Adipocyte (in vitro differentiated cells): Measurements from ENCODE around the gene AHCYL2.
"Not testable (repeated sequence)": the region's sequence is repeated elsewhere in the genome, so short reads cannot be mapped to it uniquely, and the experiment has no call there.

Experiments used
- DNase-seq: peaks from one replicate; pipeline ENCODE4 v3.0.0-alpha.2; 2015; ENCODE audit warnings: low read depth
- H3K27me3 ChIP-seq: replicated peaks from 2 replicates; pipeline ENCODE4 v1.7.0; 2013; ENCODE audit warnings: mild to moderate bottlenecking, low read length, moderate library complexity; ENCODE audit not compliant: control insufficient read depth, insufficient read depth
- H3K36me3 ChIP-seq: 2 replicates; pipeline ENCODE4 v1.7.0; 2013; ENCODE audit warnings: low read length, mild to moderate bottlenecking, moderate library complexity; ENCODE audit not compliant: control insufficient read depth, insufficient read depth, severe bottlenecking
- H3K4me1 ChIP-seq: 2 replicates; pipeline ENCODE4 v1.7.0; 2013; ENCODE audit warnings: mild to moderate bottlenecking, low read length, moderate library complexity; ENCODE audit not compliant: control insufficient read depth, insufficient read depth
- H3K4me3 ChIP-seq: 2 replicates; pipeline ENCODE4 v1.7.0; 2013; ENCODE audit warnings: mild to moderate bottlenecking, low read length, moderate library complexity
- H3K9ac ChIP-seq: 2 replicates; pipeline ENCODE4 v1.7.0; 2013; ENCODE audit warnings: mild to moderate bottlenecking, low read length, moderate library complexity
- H3K9me3 ChIP-seq: 2 replicates; pipeline ENCODE4 v1.7.0; 2013; ENCODE audit warnings: mild to moderate bottlenecking, low read length, moderate library complexity; ENCODE audit not compliant: control insufficient read depth

Gene AHCYL2

DNA sequence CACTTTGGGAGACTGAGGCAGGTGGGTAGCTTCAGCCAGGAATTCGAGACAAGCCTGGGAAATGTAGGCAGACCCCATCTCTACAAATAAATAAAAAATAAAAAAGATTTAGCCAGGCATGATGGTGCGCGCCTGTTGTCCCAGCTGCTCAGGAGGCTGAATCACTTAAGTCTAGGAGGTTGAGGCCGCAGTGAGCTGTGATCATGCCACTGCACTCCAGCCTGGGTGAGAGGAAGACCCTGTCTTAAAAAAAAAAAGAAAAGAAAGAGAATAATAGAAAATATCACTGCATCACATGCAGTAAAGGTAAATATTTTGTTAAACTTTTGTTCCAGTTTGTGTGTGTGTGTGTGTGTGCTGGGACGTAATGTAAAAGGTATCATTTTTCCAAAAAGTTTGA lies 212.4 kb downstream of the AHCYL2 start:
- Histone ChIP-seq H3K27me3 (peaks cover 20% of the 10 kb centered on the region), H3K9ac (no peak overlapping the region), H3K4me3 (no peak overlapping the region), H3K4me1 (peaks cover 12% of the 10 kb centered on the region), H3K9me3 (no peaks in the 10 kb centered on the region), H3K36me3 (no peaks in the 10 kb centered on the region)
- DNase-seq: no peak

GRCh38 chr7:129438281-129438838 lies 213.5 kb downstream of the AHCYL2 start:
- H3K36me3 ChIP-seq: no peaks in the 10 kb centered on the region
- H3K4me1 ChIP-seq: peaks cover 10% of the 10 kb centered on the region
- no peak overlapping the region for H3K9ac ChIP-seq
- H3K27me3 ChIP-seq: peaks cover 12% of the 10 kb centered on the region
- H3K4me3 ChIP-seq: no peak overlapping the region
- no peak for DNase-seq
- H3K9me3 ChIP-seq: no peaks in the 10 kb centered on the region

GRCh38 chr7:129438839-129439651 lies 214.2 kb downstream of the AHCYL2 start:
- no peak overlapping the region for H3K4me3 ChIP-seq
- no peaks in the 10 kb centered on the region for H3K36me3 ChIP-seq
- peaks cover 6% of the 10 kb centered on the region for H3K4me1 ChIP-seq
- H3K9me3 ChIP-seq: no peaks in the 10 kb centered on the region
- H3K9ac ChIP-seq: no peak overlapping the region
- peaks cover 10% of the 10 kb centered on the region for H3K27me3 ChIP-seq
- peak; percentile 28 for DNase-seq

DNA sequence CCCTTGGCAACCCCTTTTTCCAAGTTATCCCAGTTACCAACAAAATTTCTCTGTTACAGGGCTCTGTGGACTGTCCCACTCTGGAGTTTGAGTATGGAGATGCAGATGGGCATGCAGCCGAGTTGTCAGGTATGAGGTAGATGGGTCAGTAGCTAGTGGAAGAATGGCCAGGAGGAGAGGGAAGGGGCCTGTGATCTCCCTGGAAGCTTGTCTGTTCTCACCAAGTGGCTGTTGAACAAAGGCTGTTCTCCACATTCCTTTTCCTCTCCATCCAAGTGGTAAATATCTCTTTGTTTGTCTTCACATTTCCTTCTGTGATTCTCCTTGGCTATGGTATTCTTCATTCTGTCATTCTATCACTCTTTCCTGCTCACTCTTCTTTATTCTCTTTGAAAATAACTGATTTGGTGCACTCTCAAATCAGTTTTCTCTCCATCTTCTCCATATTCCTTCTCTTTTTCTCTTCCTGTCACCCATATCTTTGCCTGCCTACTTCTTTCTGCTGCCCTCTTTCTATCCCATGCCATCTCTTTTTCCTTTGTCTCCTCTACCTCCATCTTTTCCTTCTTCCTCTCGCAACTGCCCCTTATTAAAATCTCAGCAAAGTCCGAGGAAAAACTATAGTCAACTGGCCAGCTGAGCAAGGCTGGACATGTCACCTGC lies 215.3 kb downstream of the AHCYL2 start:
- peaks cover 9% of the 10 kb centered on the region for H3K27me3 ChIP-seq
- H3K4me3 ChIP-seq: no peak overlapping the region
- H3K36me3 ChIP-seq: no peaks in the 10 kb centered on the region
- no peak for DNase-seq
- no peaks in the 10 kb centered on the region for H3K9me3 ChIP-seq
- H3K4me1 ChIP-seq: peaks cover 4% of the 10 kb centered on the region
- no peak overlapping the region for H3K9ac ChIP-seq

DNA sequence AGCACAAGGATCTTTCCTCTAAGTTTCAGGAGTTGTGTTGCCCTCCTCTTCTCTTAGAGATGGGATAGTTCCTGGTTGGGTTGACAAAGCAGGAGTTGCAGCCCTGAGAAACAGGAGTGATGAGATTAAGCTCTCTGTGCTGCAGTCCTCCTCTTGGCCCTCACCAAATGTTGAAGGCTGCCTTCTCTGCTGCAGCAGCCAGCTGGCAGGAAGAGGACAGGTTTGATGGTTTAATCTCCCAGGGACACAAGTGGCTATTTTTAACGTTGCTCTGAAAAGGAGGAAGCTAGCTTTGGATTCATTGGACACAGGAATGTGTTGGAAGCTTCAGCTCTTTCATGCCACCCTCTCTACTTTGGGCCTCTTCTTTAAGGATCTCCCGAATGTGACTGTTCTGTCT lies 218.8 kb downstream of the AHCYL2 start:
- no peak overlapping the region for H3K9ac ChIP-seq

DNA sequence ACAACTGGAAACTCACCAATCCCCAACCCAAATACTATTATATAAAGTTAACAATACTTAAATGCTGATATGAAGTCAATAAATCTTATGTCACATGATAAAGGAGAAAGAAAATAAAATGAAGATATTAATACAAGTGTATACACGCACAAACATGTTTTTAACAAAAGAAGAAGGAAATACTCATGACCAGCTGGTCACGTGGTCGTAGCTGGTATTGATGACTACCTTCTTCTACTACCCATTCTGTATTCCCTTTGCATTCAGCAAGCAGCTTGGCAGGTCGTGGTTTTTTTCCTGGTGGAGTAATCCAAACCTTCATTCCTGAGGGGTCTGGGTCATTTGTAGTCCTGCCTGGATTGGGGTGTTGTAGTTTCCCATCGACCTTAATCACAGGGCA lies 219.9 kb downstream of the AHCYL2 start:
- H3K4me3 ChIP-seq, H3K36me3 ChIP-seq, H3K9ac ChIP-seq, DNase-seq, H3K27me3 ChIP-seq, H3K4me1 ChIP-seq: not testable (repeated sequence)
- peaks cover 17% of the 10 kb centered on the region for H3K9me3 ChIP-seq

More for the DNA sequence above, 218.8 kb downstream of the AHCYL2 start:
- Histone ChIP-seq H3K4me1 (peaks cover 2% of the 10 kb centered on the region), H3K36me3 (no peaks in the 10 kb centered on the region), H3K4me3 (no peak overlapping the region), H3K27me3 (no peaks in the 10 kb centered on the region), H3K9me3 (peaks cover 6% of the 10 kb centered on the region)
- DNase-seq: no peak

GRCh38 chr7:129446925-129447324 lies 222.1 kb downstream of the AHCYL2 start:
- not testable (repeated sequence) for DNase-seq, H3K4me1 ChIP-seq

DNA sequence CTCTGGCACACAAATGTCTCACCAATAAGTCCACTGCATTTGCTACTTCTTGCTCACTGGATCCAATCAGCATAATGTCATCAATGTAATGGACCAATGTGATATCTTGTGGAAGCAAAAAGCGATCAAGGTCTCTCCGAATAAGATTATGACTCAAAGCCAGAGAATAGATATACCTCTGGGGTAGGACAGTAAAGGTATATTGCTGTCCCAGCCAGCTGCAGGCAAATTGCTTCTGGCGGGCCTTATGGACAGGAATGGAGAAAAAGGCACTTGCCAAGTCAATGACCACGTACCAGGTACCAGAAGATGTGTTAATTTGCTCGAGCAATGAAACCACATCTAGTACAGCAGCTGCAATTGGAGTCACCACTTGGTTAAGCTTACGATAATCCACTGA lies 222.6 kb downstream of the AHCYL2 start:
- not testable (repeated sequence) for H3K36me3 ChIP-seq, H3K4me3 ChIP-seq, DNase-seq, H3K9ac ChIP-seq, H3K27me3 ChIP-seq, H3K4me1 ChIP-seq
- H3K9me3 ChIP-seq: peaks cover 17% of the 10 kb centered on the region

More at GRCh38 chr7:129446925-129447324, 222.1 kb downstream of the AHCYL2 start:
- H3K27me3 ChIP-seq, H3K9ac ChIP-seq, H3K36me3 ChIP-seq, H3K4me3 ChIP-seq: not testable (repeated sequence)
- peaks cover 17% of the 10 kb centered on the region for H3K9me3 ChIP-seq

DNA sequence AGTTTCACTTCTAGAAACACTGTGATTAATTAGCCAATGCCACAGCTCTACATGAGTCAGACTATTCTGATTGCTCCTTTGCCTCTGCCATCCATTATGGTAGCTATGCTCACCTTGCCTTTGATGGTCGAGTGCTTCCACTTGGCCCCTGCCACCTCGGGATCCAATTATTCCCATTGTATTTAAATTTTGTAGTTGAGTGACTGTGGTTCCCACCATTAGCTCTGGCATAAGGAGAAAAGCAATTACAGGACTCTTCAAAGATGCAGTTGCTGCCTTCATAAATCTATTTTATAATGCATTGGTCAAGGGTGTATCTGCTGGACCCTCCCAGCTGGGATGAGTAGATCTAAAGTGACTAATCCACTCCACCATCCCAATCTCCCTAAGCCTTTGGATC lies 223.8 kb downstream of the AHCYL2 start:
- not testable (repeated sequence) for H3K4me1 ChIP-seq, H3K36me3 ChIP-seq, DNase-seq, H3K27me3 ChIP-seq, H3K9ac ChIP-seq, H3K4me3 ChIP-seq
- peaks cover 17% of the 10 kb centered on the region for H3K9me3 ChIP-seq

- no peaks in the 10 kb centered on the region for H3K36me3 ChIP-seq
- no peak overlapping the region for H3K4me3 ChIP-seq
- no peaks in the 10 kb centered on the region for H3K27me3 ChIP-seq
These were observed 225.5 kb downstream of the AHCYL2 start for GRCh38 chr7:129450295-129450694.

DNA sequence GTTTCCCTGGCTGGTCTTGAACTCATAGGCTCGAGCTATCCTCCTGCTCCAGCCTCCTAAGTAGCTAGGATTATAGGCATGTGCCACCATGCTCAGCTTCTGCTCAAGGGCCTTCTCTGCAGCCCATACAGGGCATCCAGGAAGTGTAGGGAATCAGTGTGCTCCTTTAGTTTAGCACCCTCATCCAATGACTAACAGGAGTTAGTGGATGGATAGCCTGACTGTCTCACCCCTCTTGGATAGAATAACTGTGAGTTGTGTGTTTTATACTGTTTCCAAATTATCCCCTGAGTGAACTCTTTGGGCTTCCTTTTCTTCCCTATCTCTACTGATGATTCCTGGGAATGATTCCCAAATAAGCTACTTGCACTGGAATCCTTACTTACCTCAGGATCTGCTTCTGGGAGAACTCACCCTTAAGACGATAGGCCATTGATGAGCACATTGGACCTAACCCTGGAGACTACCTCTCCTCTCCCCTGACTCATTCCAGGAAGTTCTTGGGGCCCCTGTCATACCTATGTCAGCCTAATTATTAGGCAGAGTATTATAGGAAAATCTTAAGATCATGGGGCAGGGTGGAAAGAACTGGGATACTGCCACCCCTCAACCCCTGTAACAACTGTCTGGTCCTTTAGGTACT lies 227.9 kb downstream of the AHCYL2 start:
- Histone ChIP-seq H3K9me3 (peaks cover 17% of the 10 kb centered on the region), H3K36me3 (no peaks in the 10 kb centered on the region)

More at GRCh38 chr7:129450295-129450694, 225.5 kb downstream of the AHCYL2 start:
- no peak for DNase-seq
- Histone ChIP-seq H3K4me1 (no peaks in the 10 kb centered on the region), H3K9me3 (peaks cover 17% of the 10 kb centered on the region), H3K9ac (no peak overlapping the region)

More for the DNA sequence above, 227.9 kb downstream of the AHCYL2 start:
- Histone ChIP-seq H3K27me3 (no peaks in the 10 kb centered on the region), H3K4me1 (no peaks in the 10 kb centered on the region), H3K4me3 (no peak overlapping the region), H3K9ac (no peak overlapping the region)
- no peak for DNase-seq
